Measurements from ENCODE around the gene SNED1.

Gene SNED1

GRCh38 chr2:240963868-240964703, 34.3 kb upstream of the SNED1 start:
- no peaks in the 10 kb centered on the region for H3K36me3 ChIP-seq (ENCODE audit: control insufficient read depth in 2 of 2, insufficient read depth in 1 of 2, low read length in 2 of 2)
- H3K4me3 ChIP-seq (ENCODE audit: low read depth, low read length), result no peak overlapping the region
- no peak overlapping the region for H3K27ac ChIP-seq (ENCODE audit: extremely low read depth, low read depth, low read length)
- peaks cover 4% of the 10 kb centered on the region for H3K4me1 ChIP-seq (ENCODE audit: control insufficient read depth, insufficient read depth, low read length)
- ChIA-PET POLR2A (no interaction called here), CTCF (no interaction called here)
- no peak for TF ChIP-seq MZF1 (tag by site-specific recombination; IDR thresholded peaks at IDR 0.05; ENCODE audit: borderline replicate concordance)
- TF ChIP-seq ZNF677 (tag by site-specific recombination; IDR thresholded peaks at IDR 0.05), result no peak
- no peak for TF ChIP-seq ZNF549 (tag by site-specific recombination; IDR thresholded peaks at IDR 0.05)
- TF ChIP-seq ZNF341 (tag by site-specific recombination; IDR thresholded peaks at IDR 0.05; ENCODE audit: low read depth), result no peak
- no peak for TF ChIP-seq ZSCAN23 (tag by site-specific recombination; IDR thresholded peaks at IDR 0.05)
- peak; percentile 71 for TF ChIP-seq ZIC2 (tag by site-specific recombination; IDR thresholded peaks at IDR 0.05)
- TF ChIP-seq ZNF707 (tag by site-specific recombination; IDR thresholded peaks at IDR 0.05), result no peak
- no peak for TF ChIP-seq SP3 (tag by site-specific recombination; IDR thresholded peaks at IDR 0.05)
- no peak for TF ChIP-seq SCRT1 (tag by site-specific recombination; IDR thresholded peaks at IDR 0.05; ENCODE audit: borderline replicate concordance)
- TF ChIP-seq ZSCAN4 (tag by site-specific recombination; IDR thresholded peaks at IDR 0.05), result no peak
- TF ChIP-seq ZNF311 (tag by site-specific recombination; IDR thresholded peaks at IDR 0.05; ENCODE audit: borderline replicate concordance), result no peak
- 0 out of 2 replicates have a peak, but pooled peaks have one; percentile 7 for TF ChIP-seq GLIS2 (tag by site-specific recombination; IDR thresholded peaks at IDR 0.05)
- H3K9me3 ChIP-seq (ENCODE audit: control insufficient read depth, insufficient read depth, low read depth, low read length), result no peaks in the 10 kb centered on the region

GRCh38 chr2:240964704-240965295, 33.6 kb upstream of the SNED1 start:
- Histone ChIP-seq H3K4me1 (ENCODE audit: control insufficient read depth, insufficient read depth, low read length) (peaks cover 4% of the 10 kb centered on the region), H3K9me3 (ENCODE audit: control insufficient read depth, insufficient read depth, low read depth, low read length) (no peaks in the 10 kb centered on the region), H3K27ac (ENCODE audit: extremely low read depth, low read depth, low read length) (no peak overlapping the region), H3K36me3 (ENCODE audit: control insufficient read depth in 2 of 2, insufficient read depth in 1 of 2, low read length in 2 of 2) (no peaks in the 10 kb centered on the region), H3K4me3 (ENCODE audit: low read depth, low read length) (no peak overlapping the region)
- POLR2A ChIA-PET, result no interaction called here
- CTCF ChIA-PET, result no interaction called here
- TF ChIP-seq ZSCAN16 (tag by site-specific recombination; IDR thresholded peaks at IDR 0.05) (no peak), ZNF530 (tag by site-specific recombination; IDR thresholded peaks at IDR 0.05; ENCODE audit: low read depth) (no peak), ZNF248 (tag by site-specific recombination; IDR thresholded peaks at IDR 0.05) (no peak), ZNF133 (tag by site-specific recombination; IDR thresholded peaks at IDR 0.05) (no peak), YY2 (tag by site-specific recombination; IDR thresholded peaks at IDR 0.05) (no peak), ZNF24 (tag by site-specific recombination; IDR thresholded peaks at IDR 0.05) (no peak), ZNF488 (tag by site-specific recombination; IDR thresholded peaks at IDR 0.05) (no peak), ZNF138 (tag by site-specific recombination; IDR thresholded peaks at IDR 0.05; ENCODE audit: borderline replicate concordance) (no peak), ZNF221 (tag by site-specific recombination; IDR thresholded peaks at IDR 0.05; ENCODE audit: borderline replicate concordance) (no peak), ZBTB21 (tag by site-specific recombination; IDR thresholded peaks at IDR 0.05) (no peak), ZNF791 (tag by site-specific recombination; IDR thresholded peaks at IDR 0.05) (no peak), ZNF426 (tag by site-specific recombination; IDR thresholded peaks at IDR 0.05) (no peak), ZBTB8A (tag by site-specific recombination; IDR thresholded peaks at IDR 0.05) (no peak), ZBTB11 (tag by site-specific recombination; conservative IDR thresholded peaks at IDR 0.05; ENCODE audit: low read depth) (no peak), MZF1 (tag by site-specific recombination; IDR thresholded peaks at IDR 0.05; ENCODE audit: borderline replicate concordance) (no peak)
- TF ChIP-seq, protein P1, sequence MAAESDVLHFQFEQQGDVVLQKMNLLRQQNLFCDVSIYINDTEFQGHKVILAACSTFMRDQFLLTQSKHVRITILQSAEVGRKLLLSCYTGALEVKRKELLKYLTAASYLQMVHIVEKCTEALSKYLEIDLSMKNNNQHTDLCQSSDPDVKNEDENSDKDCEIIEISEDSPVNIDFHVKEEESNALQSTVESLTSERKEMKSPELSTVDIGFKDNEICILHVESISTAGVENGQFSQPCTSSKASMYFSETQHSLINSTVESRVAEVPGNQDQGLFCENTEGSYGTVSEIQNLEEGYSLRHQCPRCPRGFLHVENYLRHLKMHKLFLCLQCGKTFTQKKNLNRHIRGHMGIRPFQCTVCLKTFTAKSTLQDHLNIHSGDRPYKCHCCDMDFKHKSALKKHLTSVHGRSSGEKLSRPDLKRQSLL (tag by site-specific recombination; IDR thresholded peaks at IDR 0.05), result no peak
